ENCODE measurements around the gene LINGO4.

The LINGO4 gene

DNA sequence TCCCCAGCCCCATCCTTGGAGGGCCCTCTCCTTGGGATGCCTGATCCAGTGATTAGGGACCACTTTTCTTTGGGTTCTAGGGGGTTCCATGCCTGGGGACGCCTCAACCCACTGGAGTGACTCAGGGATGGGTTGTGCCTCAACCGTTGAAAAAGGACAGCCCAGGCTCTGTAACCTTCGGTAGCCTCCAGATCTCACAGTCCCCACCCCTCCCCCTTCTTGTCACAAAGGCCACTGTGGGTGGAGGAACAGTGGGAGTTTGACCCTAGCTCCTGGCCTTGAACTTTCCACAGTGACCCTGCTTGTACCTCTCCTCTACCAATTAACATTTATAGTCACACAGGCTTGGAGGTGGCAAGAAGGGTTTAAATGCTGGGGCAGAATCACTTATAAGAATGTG lies 29.0 kb upstream of the LINGO4 start:
- no peak for DNase-seq (ENCODE audit: low read depth)

- DNase-seq (ENCODE audit: low read depth) = no peak
Measured at GRCh38 chr1:151833172-151833900, 28.1 kb upstream of the LINGO4 start.

GRCh38 chr1:151832318-151832980 lies 27.2 kb upstream of the LINGO4 start:
- no peak for DNase-seq (ENCODE audit: low read depth)

DNA sequence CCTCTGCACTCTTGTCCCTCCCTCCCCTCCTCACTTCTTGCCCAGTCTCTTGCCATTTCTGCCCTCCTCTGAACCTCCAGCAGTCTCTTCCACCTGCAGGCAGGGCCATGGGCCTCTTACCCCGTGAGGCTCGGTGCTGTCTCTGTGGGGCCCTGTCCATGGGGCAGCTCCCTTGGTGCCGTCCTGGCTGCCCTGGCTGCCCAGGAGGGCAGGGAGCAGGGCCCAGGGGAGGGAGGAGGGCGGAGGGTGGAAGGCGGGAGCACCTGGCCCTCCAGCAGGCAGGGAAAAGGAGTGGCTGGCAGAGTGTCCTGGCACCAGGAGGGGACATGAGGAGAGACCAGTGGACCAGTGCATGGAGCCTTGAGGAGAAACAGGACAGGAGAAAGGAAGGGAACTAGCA lies 26.4 kb upstream of the LINGO4 start, which contains the start of gene RORC:
RORC (minus strand) TSS at position 198 of the 400 bp plus-strand sequence; CDS start at position 160, 38 bp downstream.
- DNase-seq (ENCODE audit: low read depth) = no peak

GRCh38 chr1:151831256-151831591 lies 26.0 kb upstream of the LINGO4 start:
- DNase-seq (ENCODE audit: low read depth) = no peak

DNA sequence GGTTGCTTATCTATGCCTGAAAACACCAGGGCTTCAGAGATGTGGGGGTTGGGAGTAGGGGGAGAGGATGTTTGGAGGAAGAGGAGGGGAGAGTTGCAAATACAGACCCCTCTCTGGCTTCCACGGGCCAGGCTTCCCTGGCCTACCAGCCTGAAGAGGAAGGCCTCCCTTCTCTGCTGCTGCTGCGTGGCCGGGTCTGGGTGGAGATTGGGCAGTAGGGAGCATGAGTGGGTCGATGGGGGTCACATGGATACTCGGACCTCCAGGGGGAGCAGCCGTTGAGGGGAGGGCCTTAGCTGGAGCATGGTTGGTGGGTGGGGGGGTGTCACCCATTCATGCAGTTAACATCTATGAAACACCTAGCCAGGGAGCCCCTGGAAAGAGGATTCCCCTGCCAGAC lies 24.8 kb upstream of the LINGO4 start:
- DNase-seq (ENCODE audit: low read depth) = no peak

DNA sequence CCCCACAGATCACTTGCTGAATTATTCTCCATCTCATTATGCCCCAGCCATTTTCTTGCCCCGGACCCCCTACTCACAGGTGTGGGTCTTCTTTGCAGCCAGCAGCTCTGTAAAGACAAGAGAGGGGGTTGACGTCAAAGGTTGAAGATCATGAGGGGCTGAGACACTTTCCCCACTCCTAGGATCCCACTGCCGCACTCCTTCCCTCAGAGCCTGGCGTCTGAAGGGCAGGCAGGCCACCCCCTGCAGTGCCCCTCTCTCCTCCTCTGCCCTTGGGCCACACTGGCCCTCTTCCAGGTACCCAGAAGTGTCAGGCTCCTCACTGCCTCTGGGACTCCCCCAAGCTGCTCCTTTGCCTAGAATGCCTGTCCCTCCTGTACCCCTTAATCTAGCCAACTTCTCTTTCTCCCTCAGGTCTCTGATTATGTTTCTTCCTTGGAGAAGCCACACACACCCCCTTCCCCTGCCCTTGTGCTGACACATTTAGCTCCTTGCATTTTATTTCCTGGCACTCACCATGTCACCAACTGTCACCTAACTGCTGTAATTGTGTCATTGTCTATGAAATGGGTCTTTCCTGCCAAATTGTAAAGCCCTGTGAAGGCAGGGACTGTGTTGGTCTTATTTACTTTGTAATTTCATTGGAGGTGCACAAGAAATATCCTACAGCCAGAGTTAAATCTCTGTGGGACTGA lies 24.3 kb upstream of the LINGO4 start:
- no peak for DNase-seq (ENCODE audit: low read depth)

GRCh38 chr1:151828921-151829320 lies 23.7 kb upstream of the LINGO4 start:
- DNase-seq (ENCODE audit: low read depth) = no peak

GRCh38 chr1:151827853-151828252 lies 22.6 kb upstream of the LINGO4 start:
- no peak for DNase-seq (ENCODE audit: low read depth)

GRCh38 chr1:151825751-151826660 lies 20.8 kb upstream of the LINGO4 start:
- DNase-seq (ENCODE audit: low read depth) = no peak

GRCh38 chr1:151825204-151825603 lies 20.0 kb upstream of the LINGO4 start:
- no peak for DNase-seq (ENCODE audit: low read depth)

DNA sequence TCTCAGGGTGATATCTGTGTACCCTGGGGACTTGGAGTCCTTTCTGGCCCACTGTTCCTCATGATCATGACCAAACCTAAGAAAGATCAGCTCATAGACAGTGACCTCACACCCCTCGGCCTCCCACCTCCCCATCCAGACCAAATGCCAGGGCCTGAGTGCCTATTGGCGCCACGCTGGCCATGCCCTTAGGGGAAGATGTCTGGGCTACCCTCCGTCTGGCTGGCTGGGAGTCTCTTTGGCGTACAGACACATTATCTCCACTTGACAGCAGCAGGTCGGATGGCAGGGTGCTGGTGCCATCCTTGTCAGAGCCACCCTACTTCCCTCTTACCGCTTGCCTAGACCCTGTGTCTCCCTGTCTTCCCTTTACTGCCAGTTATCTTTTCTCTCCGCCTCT lies 18.0 kb upstream of the LINGO4 start:
- no peak for DNase-seq (ENCODE audit: low read depth)

GRCh38 chr1:151822404-151822803 lies 17.2 kb upstream of the LINGO4 start:
- no peak for DNase-seq (ENCODE audit: low read depth)

DNA sequence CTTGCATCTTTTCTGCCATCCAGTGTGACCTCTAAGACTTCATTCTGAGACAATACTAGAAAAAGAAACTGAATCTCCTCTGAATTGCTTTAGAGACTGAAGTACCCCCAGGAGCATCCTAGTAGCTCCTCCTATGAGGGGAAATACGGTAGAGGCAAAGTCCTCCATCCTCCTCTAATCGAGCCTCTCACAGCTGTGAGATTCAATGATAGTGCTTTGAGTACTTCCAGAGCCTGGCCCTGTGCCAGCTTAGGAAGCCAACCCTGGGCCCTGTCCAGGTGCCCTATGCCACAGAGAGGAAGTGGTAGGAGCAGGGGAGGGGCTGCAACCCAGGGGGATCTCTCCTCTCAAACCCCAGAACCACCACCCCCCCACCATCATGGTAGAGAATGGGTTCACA lies 15.7 kb upstream of the LINGO4 start:
- DNase-seq (ENCODE audit: low read depth) = no peak

- DNase-seq (ENCODE audit: low read depth) = no peak
Measured at GRCh38 chr1:151819976-151820623, 14.9 kb upstream of the LINGO4 start.

DNA sequence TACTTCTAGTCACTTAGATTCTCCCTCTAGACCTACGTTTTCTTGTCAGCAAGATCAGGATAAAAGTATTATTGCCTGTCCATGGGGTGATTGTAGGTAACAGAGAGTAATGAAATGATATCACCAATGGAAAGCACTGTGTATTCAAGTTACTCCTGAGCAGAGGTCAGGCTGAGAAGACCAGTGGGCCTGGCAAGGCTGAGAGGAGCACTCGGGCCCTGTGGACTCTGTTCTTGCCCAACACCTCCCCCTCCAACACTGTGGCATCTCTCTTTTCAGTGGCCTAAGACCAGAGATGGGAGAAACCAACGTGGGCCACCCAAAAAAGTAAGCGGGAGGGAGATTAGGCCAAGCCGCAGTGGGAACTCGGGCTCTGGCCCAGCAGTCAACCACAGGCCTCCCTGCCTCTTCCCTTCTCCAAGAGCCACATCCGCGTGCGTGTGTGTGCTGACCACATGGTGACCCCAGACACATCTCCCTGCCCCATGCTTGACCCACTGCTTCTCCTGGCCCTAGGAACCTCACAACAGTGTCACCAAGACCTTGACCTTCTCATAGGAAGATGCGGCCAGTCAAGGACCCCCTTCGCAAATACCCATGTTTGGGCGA lies 14.1 kb upstream of the LINGO4 start:
- no peak for DNase-seq (ENCODE audit: low read depth)

- DNase-seq (ENCODE audit: low read depth) = no peak
Measured at GRCh38 chr1:151817353-151817730, 12.1 kb upstream of the LINGO4 start.

- no peak for DNase-seq (ENCODE audit: low read depth)
Measured at GRCh38 chr1:151816548-151817352, 11.5 kb upstream of the LINGO4 start.

DNA sequence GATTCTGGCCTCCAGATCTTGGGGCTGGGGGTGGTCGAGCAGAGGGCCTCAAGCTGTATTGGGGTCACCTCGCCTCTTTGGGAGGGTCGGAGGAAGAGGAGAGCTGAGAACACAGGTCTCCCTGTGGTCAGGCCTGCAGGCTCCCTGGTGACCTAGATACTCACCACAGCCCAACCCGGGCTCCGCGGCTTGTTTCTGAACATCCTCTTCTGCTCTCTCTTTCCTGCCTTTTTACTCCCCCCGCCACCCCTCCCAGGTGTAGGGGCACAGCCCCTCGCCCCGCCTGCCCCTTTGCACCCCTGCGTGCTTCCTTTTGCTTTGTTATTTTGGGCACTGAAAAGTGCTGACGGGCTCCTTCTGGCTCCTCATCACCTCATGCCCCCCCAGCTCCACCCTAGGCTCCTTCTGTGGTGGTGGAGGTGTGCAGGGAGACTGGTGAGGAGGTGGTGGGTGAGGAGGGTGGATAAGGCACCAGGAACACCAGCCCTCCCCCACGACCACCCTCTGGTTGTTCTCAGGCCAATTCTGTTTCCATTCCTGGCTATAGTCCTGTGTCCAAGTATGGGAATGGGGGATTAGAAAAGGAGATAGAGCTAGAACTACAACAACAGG lies 10.6 kb upstream of the LINGO4 start:
- no peak for DNase-seq (ENCODE audit: low read depth)

GRCh38 chr1:151814971-151815545 lies 9.8 kb upstream of the LINGO4 start:
- DNase-seq (ENCODE audit: low read depth) = no peak

Measured in stimulated activated CD8-positive, alpha-beta memory T cell treated with anti-CD3 and anti-CD28 coated beads, Interleukin-15, amount 100 ng/mL, for 24 hours (primary cell).